Measurements from ENCODE around the gene TMC1. TPM values are rescaled to one million over a fixed set of nuclear protein-coding genes. Genes with fewer than 3 reads are reported as not detected.

TMC1 gene
- total RNA-seq, 1 donor from 2014 or later: not detected

- no peaks in the 10 kb centered on the region for H3K36me3 Mint-ChIP-seq (ENCODE audit: low read depth)
These were observed 78.6 kb downstream of the TMC1 start for GRCh38 chr9:72599874-72600534.

GRCh38 chr9:72600671-72601070 is 79.3 kb downstream of the TMC1 start:
- TF ChIP-seq, protein P1, sequence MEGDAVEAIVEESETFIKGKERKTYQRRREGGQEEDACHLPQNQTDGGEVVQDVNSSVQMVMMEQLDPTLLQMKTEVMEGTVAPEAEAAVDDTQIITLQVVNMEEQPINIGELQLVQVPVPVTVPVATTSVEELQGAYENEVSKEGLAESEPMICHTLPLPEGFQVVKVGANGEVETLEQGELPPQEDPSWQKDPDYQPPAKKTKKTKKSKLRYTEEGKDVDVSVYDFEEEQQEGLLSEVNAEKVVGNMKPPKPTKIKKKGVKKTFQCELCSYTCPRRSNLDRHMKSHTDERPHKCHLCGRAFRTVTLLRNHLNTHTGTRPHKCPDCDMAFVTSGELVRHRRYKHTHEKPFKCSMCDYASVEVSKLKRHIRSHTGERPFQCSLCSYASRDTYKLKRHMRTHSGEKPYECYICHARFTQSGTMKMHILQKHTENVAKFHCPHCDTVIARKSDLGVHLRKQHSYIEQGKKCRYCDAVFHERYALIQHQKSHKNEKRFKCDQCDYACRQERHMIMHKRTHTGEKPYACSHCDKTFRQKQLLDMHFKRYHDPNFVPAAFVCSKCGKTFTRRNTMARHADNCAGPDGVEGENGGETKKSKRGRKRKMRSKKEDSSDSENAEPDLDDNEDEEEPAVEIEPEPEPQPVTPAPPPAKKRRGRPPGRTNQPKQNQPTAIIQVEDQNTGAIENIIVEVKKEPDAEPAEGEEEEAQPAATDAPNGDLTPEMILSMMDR (IDR thresholded peaks at IDR 0.05): no peak
- H3K36me3 Mint-ChIP-seq (ENCODE audit: low read depth): no peaks in the 10 kb centered on the region
- no peak for DNase-seq (ENCODE audit: low spot score)
- H3K27ac Mint-ChIP-seq (ENCODE audit: unreplicated experiment): peak overlapping the region; percentile 65
- peaks cover 34% of the 10 kb centered on the region for H3K4me1 Mint-ChIP-seq (ENCODE audit: low read depth)
- no peaks in the 10 kb centered on the region for H3K27me3 Mint-ChIP-seq (ENCODE audit: low read depth)
- H3K9me3 Mint-ChIP-seq (ENCODE audit: low read depth): no peaks in the 10 kb centered on the region
- H3K4me3 Mint-ChIP-seq (ENCODE audit: unreplicated experiment): no peak overlapping the region

More at GRCh38 chr9:72599874-72600534, 78.6 kb downstream of the TMC1 start:
- TF ChIP-seq, protein P1 (IDR thresholded peaks at IDR 0.05): peak; percentile 27
- Mint-ChIP-seq H3K27ac (ENCODE audit: unreplicated experiment) (no peak overlapping the region), H3K9me3 (ENCODE audit: low read depth) (no peaks in the 10 kb centered on the region), H3K27me3 (ENCODE audit: low read depth) (no peaks in the 10 kb centered on the region), H3K4me3 (ENCODE audit: unreplicated experiment) (no peak overlapping the region), H3K4me1 (ENCODE audit: low read depth) (peaks cover 34% of the 10 kb centered on the region)
- DNase-seq (ENCODE audit: low spot score): no peak

- Mint-ChIP-seq H3K9me3 (ENCODE audit: low read depth) (no peaks in the 10 kb centered on the region), H3K4me1 (ENCODE audit: low read depth) (peaks cover 34% of the 10 kb centered on the region), H3K36me3 (ENCODE audit: low read depth) (no peaks in the 10 kb centered on the region), H3K27ac (ENCODE audit: unreplicated experiment) (no peak overlapping the region), H3K27me3 (ENCODE audit: low read depth) (no peaks in the 10 kb centered on the region), H3K4me3 (ENCODE audit: unreplicated experiment) (no peak overlapping the region)
- DNase-seq (ENCODE audit: low spot score): no peak
- TF ChIP-seq, protein P1 (IDR thresholded peaks at IDR 0.05): no peak
These were observed 80.2 kb downstream of the TMC1 start for GRCh38 chr9:72601615-72602014.

DNA sequence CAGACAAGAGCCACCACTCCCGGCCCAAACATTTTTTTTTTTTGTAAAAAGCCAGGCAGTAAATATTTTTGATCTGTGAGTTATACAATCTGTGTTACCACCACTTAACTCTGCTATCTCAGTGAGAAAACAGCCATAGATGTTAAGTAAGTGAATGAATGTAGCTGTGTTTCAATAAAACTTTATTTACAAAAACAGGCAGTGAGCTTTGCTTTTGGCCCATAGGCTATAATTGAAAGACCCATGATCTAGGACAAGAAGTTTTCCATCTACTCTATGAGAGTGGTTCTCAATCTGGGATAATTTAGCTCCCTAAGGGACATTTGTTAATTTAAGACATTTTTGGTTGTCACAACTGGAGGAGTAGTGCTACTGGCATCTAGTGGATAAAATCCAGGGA is 91.0 kb downstream of the TMC1 start:
- DNase-seq (ENCODE audit: low spot score): no peak
- TF ChIP-seq, protein P1 (IDR thresholded peaks at IDR 0.05): peak; percentile 65
- no peaks in the 10 kb centered on the region for H3K9me3 Mint-ChIP-seq (ENCODE audit: low read depth)
- no peak overlapping the region for H3K4me3 Mint-ChIP-seq (ENCODE audit: unreplicated experiment)
- H3K27me3 Mint-ChIP-seq (ENCODE audit: low read depth): no peaks in the 10 kb centered on the region
- no peaks in the 10 kb centered on the region for H3K4me1 Mint-ChIP-seq (ENCODE audit: low read depth)
- no peaks in the 10 kb centered on the region for H3K36me3 Mint-ChIP-seq (ENCODE audit: low read depth)
- no peak overlapping the region for H3K27ac Mint-ChIP-seq (ENCODE audit: unreplicated experiment)

DNA sequence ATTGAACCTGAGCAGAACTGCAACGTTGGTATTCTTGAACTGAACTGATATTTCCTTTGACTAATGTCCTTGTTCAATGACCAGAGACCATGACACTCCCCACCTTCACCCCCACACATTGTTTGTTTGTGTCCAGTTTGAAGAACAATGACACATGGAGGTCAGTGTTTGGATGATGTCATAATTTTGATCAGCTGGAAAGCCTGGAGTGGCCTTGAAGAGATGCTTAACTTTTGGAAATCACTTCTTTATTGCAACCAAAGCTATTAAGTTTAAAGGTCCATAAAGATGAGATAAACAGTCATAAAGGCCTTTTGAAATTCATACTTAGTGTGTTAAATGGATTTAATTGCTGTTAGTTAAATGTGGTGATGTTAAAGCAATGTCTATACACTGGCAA is 92.7 kb downstream of the TMC1 start:
- H3K9me3 Mint-ChIP-seq (ENCODE audit: low read depth): no peaks in the 10 kb centered on the region
- H3K36me3 Mint-ChIP-seq (ENCODE audit: low read depth): no peaks in the 10 kb centered on the region
- H3K27ac Mint-ChIP-seq (ENCODE audit: unreplicated experiment): no peak overlapping the region
- DNase-seq (ENCODE audit: low spot score): no peak
- TF ChIP-seq, protein P1 (IDR thresholded peaks at IDR 0.05): no peak
- H3K27me3 Mint-ChIP-seq (ENCODE audit: low read depth): no peaks in the 10 kb centered on the region
- H3K4me1 Mint-ChIP-seq (ENCODE audit: low read depth): no peaks in the 10 kb centered on the region
- H3K4me3 Mint-ChIP-seq (ENCODE audit: unreplicated experiment): no peak overlapping the region

Data from chondrocyte (in vitro differentiated cells).